HEK293T (cell line): Measurements from ENCODE around the gene ARL5B.

Experiments
- CTCF ChIA-PET: fragments of 350-600 bp; formaldehyde crosslinking; extraction: SDS; loops from one replicate; lab custom pipeline; 2021; ENCODE audit warnings: antibody characterized with exemption, inconsistent platforms; lab: Yijun Ruan, JAX
- POLR2A ChIA-PET: fragments of 350-600 bp; formaldehyde crosslinking; extraction: SDS; loops from one replicate; lab custom pipeline; 2020; ENCODE audit warnings: antibody characterized with exemption, inconsistent platforms; lab: Yijun Ruan, JAX
- DNase-seq: peaks from one replicate; pipeline ENCODE4 v3.0.0; 2012; ENCODE audit warnings: mixed read lengths; ENCODE audit errors: extremely low spot score
- ARNT ChIP-seq: fragments of 450-650 bp; IDR thresholded peaks from 2 replicates; pipeline ENCODE4 v1.6.1; 2017; ENCODE audit warnings: mild to moderate bottlenecking
- BHLHE40 ChIP-seq: fragments of 450-650 bp; IDR thresholded peaks from 2 replicates; pipeline ENCODE4 v1.6.1; 2016; ENCODE audit warnings: mild to moderate bottlenecking, moderate library complexity, borderline replicate concordance
- CTBP1 ChIP-seq: fragments of 450-650 bp; IDR thresholded peaks from 2 replicates; pipeline ENCODE4 v1.6.1; 2016; ENCODE audit warnings: borderline replicate concordance
- ELF4 ChIP-seq: fragments of 450-650 bp; IDR thresholded peaks from 2 replicates; pipeline ENCODE4 v1.6.1; 2017; ENCODE audit warnings: antibody characterized with exemption
- FOXA1 ChIP-seq: fragments of 450-650 bp; IDR thresholded peaks from 2 replicates; pipeline ENCODE4 v1.6.1; 2016; ENCODE audit warnings: mild to moderate bottlenecking
- FOXK2 ChIP-seq: fragments of 450-650 bp; IDR thresholded peaks from 2 replicates; pipeline ENCODE4 v1.6.1; 2016; ENCODE audit warnings: mild to moderate bottlenecking
- FOXM1 ChIP-seq: fragments of 450-650 bp; IDR thresholded peaks from 2 replicates; pipeline ENCODE4 v1.6.1; 2017; ENCODE audit warnings: mild to moderate bottlenecking, borderline replicate concordance
- HDGF ChIP-seq: fragments of 450-650 bp; IDR thresholded peaks from 2 replicates; pipeline ENCODE4 v1.6.1; 2017; ENCODE audit warnings: antibody characterized with exemption, borderline replicate concordance
- L3MBTL2 ChIP-seq: fragments of 450-650 bp; conservative IDR thresholded peaks from 2 replicates; pipeline ENCODE4 v1.6.1; 2016; ENCODE audit warnings: mild to moderate bottlenecking
- LEF1 ChIP-seq: fragments of 450-650 bp; IDR thresholded peaks from 2 replicates; pipeline ENCODE4 v1.6.1; 2017; ENCODE audit warnings: mild to moderate bottlenecking, borderline replicate concordance
- NFRKB ChIP-seq: fragments of 450-650 bp; IDR thresholded peaks from 2 replicates; pipeline ENCODE4 v1.6.1; 2016; ENCODE audit warnings: mild to moderate bottlenecking, moderate library complexity
- PKNOX1 ChIP-seq: fragments of 450-650 bp; IDR thresholded peaks from 2 replicates; pipeline ENCODE4 v1.6.1; 2016
- SP1 ChIP-seq: fragments of 450-650 bp; IDR thresholded peaks from 2 replicates; pipeline ENCODE4 v1.6.1; 2017
- SUZ12 ChIP-seq: fragments of 450-650 bp; IDR thresholded peaks from 2 replicates; pipeline ENCODE4 v1.6.1; 2016; ENCODE audit warnings: mild to moderate bottlenecking
- TARDBP ChIP-seq: fragments of 450-650 bp; IDR thresholded peaks from 2 replicates; pipeline ENCODE4 v1.6.1; 2016
- ZNF384 ChIP-seq: fragments of 450-650 bp; IDR thresholded peaks from 2 replicates; pipeline ENCODE4 v1.6.1; 2016

Gene ARL5B

DNA sequence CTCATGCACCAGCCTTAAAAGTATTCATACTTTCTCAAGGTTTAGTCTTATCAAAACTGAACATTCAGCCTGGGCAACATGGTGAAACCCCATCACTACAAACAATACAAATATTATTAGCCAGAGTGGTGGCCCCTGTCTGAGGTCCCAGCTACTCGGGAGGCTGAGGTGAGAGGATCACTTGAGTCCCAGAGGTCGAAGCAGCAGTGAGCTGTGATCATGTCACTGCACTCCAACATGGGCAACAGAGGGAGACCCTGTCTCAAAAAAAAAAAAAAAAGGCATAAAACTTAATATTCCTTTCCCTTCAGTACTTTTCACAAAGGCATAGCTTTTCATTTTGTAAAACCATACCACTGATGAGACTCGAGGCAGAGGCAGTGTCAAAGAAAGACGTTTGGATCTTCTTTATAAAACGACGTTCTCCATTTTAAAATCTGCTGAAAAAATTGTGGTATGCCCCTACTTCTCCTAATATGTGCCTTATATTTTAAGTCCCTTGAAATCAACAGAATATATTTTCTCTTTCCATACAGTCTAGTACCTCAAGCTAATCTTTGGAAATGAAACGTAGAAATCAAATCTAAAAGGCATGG is 9.8 kb upstream of the ARL5B start:
- ChIA-PET POLR2A (interaction anchor here (1.5 kb wide), 1 partner anchor 10 kb away, joined by 8 read pairs; the partner anchor contains the start of gene ARL5B), CTCF (interaction anchor here (1.6 kb wide), 1 partner anchor 15 kb away, joined by 5 read pairs; no protein-coding TSS in a partner anchor)
- no peak for DNase-seq
- TF ChIP-seq SUZ12 (no peak), ELF4 (no peak), NFRKB (no peak), L3MBTL2 (no peak), BHLHE40 (no peak), FOXM1 (no peak), CTBP1 (no peak), TARDBP (no peak), FOXA1 (no peak)

GRCh38 chr10:18650404-18650997 is 8.7 kb upstream of the ARL5B start:
- ChIA-PET CTCF (no interaction called here), POLR2A (interaction anchor here (0.8 kb wide), 1 partner anchor 44 kb away, joined by 3 read pairs; no protein-coding TSS in a partner anchor)
- no peak for DNase-seq
- TF ChIP-seq HDGF (no peak), ELF4 (no peak), BHLHE40 (no peak), FOXK2 (no peak), NFRKB (no peak), CTBP1 (no peak), FOXA1 (no peak), TARDBP (no peak), SUZ12 (no peak), PKNOX1 (no peak), LEF1 (no peak), SP1 (no peak), FOXM1 (no peak), L3MBTL2 (no peak), ZNF384 (no peak)

DNA sequence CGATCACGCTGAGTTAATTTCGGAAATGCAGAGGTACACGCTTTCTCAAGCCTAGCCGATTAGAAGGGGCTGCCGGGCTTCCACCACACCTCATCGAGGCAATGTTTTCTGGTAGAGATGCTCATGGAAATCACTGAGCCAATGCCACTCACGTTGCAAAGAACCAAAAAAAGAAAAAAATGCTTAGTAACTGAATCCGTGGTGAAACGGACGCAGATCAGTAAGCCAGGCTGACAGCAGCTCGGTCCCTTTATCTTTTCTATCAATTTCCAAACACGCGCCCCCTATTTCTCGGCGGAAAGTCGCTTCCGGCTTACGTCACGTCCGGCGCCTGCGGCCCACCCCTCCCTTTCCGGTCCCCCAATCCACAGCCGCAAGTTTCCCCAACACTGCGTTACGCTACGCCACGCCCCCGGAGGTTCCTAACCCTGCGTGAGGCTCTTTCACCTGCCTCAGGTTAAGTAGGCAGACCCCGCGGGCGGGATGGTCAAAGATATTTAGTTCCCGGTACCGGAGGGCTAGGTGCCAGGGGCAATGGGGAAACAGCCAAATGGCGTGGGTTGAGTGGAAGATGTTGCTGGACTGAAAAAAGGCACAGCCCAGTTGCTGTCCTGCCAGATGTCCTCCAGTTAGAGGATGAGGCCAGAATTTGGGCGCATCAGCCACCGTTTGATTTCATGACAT is 7.8 kb upstream of the ARL5B start, which contains the start of gene NSUN6:
TSS of gene NSUN6 (minus strand) at position 264 of the 684 bp plus-strand sequence. CDS start 384 bp downstream, outside the sequence.
- ChIA-PET POLR2A (interaction anchor here (1.0 kb wide), 1 partner anchor 15 kb away, joined by 3 read pairs; no protein-coding TSS in a partner anchor), CTCF (no interaction called here)
- peak; percentile 78 for DNase-seq
- TF ChIP-seq PKNOX1 (peak; percentile 42), L3MBTL2 (0 out of 2 replicates have a peak, but pooled peaks have one; percentile 60), FOXK2 (no peak), HDGF (no peak), SUZ12 (no peak), SP1 (no peak), NFRKB (no peak), FOXM1 (no peak), ZNF384 (no peak), ARNT (no peak), ELF4 (peak; percentile 43), TARDBP (no peak), LEF1 (no peak), BHLHE40 (no peak)

DNA sequence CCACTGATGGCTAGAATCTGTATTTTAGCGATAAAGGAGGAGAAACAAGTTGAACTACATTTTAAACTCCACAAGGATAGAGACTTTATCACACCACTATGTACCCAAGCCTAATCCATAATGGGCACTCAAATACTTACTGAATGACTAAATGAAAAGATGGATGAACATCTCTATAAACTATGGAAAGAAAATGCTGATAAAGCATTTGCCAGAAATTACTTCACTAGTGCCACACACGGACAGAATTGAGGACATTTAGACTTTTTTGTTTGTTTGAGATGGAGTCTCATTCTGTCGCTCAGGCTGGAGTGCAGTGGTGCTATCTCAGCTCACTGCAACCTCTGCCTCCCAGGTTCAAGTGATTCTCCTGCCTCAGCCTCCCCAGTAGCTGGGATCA is 6.1 kb upstream of the ARL5B start:
- ChIA-PET CTCF (no interaction called here), POLR2A (no interaction called here)
- no peak for DNase-seq
- TF ChIP-seq NFRKB, result no peak

DNA sequence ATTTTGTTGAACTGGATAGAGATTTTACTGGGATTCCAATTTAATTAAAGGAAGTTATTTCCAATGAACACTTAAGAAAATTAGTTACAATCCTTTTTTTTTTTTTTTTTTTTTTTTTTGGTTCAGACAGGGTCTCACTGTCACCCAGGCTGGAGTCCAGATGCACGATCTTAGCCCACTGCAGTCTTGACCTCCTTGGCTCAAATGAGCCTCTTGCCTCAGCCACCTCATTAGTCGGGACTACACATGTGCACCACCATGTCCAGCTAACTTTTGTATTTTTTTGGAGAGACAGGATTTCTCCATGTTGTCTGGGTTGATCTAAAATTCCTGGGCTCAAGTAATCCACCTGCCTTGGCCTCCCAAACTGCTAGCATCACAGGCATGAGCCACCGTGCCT is 2.5 kb upstream of the ARL5B start:
- ChIA-PET CTCF (no interaction called here), POLR2A (no interaction called here)
- no peak for TF ChIP-seq SP1
- TF ChIP-seq TARDBP, result no peak
- no peak for TF ChIP-seq BHLHE40
- no peak for TF ChIP-seq FOXA1
- no peak for TF ChIP-seq LEF1
- DNase-seq, result no peak

- CTCF ChIA-PET, result no interaction called here
- POLR2A ChIA-PET, result interaction anchor here (0.6 to 1.4 kb wide), 7 partner anchors 9 to 60 kb away, joined by 3 to 8 read pairs (median 3); no protein-coding TSS in a partner anchor
- no peak for DNase-seq
- TF ChIP-seq L3MBTL2 (peak; percentile 43; the same call in 1 of the 2 replicates), FOXM1 (0 out of 2 replicates have a peak, but pooled peaks have one; percentile 25), CTBP1 (0 out of 2 replicates have a peak, but pooled peaks have one; percentile 25), ARNT (no peak), PKNOX1 (peak; percentile 32; the same call in 1 of the 2 replicates)
Observed at GRCh38 chr10:18658271-18659124, 733 bp upstream of the ARL5B start.
